NT2/D1 (cell line): ENCODE measurements around the gene SDS.

Experiments used
- YY1 ChIP-seq: IDR thresholded peaks from 2 replicates; pipeline ENCODE4 v1.6.1; 2011; ENCODE audit not compliant: insufficient read length, insufficient read depth
- ZNF274 ChIP-seq: IDR thresholded peaks from 2 replicates; pipeline ENCODE4 v1.6.1; 2011; ENCODE audit warnings: mild to moderate bottlenecking, low read depth, low read length

DNA sequence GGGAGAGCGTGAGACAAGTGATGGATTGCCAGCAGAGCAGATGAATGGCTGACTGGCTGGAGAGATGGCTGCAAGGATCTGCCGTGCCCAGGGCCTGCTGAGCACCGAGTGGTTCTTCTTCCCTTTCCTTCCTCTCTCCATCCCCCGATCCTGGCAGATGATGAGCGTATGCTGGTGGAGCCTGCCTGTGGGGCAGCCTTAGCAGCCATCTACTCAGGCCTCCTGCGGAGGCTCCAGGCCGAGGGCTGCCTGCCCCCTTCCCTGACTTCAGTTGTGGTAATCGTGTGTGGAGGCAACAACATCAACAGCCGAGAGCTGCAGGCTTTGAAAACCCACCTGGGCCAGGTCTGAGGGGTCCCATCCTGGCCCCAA is 34.0 kb upstream of the SDS start:
- TF ChIP-seq YY1 (no peak), ZNF274 (no peak)
